ENCODE measurements around the gene GAB2.
"Not testable (repeated sequence)": the region's sequence is repeated elsewhere in the genome, so short reads cannot be mapped to it uniquely, and the experiment has no call there.

Gene GAB2

GRCh38 chr11:78271801-78272200, 145.8 kb downstream of the GAB2 start:
- not testable (repeated sequence) for H3K36me3 ChIP-seq (ENCODE audit: control insufficient read depth, insufficient read depth, low read length); H3K9me3 ChIP-seq (ENCODE audit: control insufficient read depth, low read length); H3K4me3 ChIP-seq (ENCODE audit: low read length); H3K27me3 ChIP-seq (ENCODE audit: control insufficient read depth, insufficient read depth, low read length); H3K9ac ChIP-seq (ENCODE audit: low read length); H3K4me1 ChIP-seq (ENCODE audit: control insufficient read depth, insufficient read depth, low read length)

- H3K36me3 ChIP-seq (ENCODE audit: control insufficient read depth, insufficient read depth, low read length) = no peaks in the 10 kb centered on the region
Measured at GRCh38 chr11:78270971-78271370, 146.6 kb downstream of the GAB2 start.

GRCh38 chr11:78269806-78270205, 147.8 kb downstream of the GAB2 start:
- no peak overlapping the region for H3K4me3 ChIP-seq (ENCODE audit: low read length)
- H3K36me3 ChIP-seq (ENCODE audit: control insufficient read depth, insufficient read depth, low read length) = no peaks in the 10 kb centered on the region
- H3K27me3 ChIP-seq (ENCODE audit: control insufficient read depth, insufficient read depth, low read length) = no peaks in the 10 kb centered on the region
- no peaks in the 10 kb centered on the region for H3K4me1 ChIP-seq (ENCODE audit: control insufficient read depth, insufficient read depth, low read length)
- no peak overlapping the region for H3K9ac ChIP-seq (ENCODE audit: low read length)
- H3K9me3 ChIP-seq (ENCODE audit: control insufficient read depth, low read length) = no peaks in the 10 kb centered on the region

More at GRCh38 chr11:78270971-78271370, 146.6 kb downstream of the GAB2 start:
- H3K9ac ChIP-seq (ENCODE audit: low read length) = no peak overlapping the region
- no peak overlapping the region for H3K4me3 ChIP-seq (ENCODE audit: low read length)
- no peaks in the 10 kb centered on the region for H3K27me3 ChIP-seq (ENCODE audit: control insufficient read depth, insufficient read depth, low read length)
- H3K9me3 ChIP-seq (ENCODE audit: control insufficient read depth, low read length) = no peaks in the 10 kb centered on the region
- H3K4me1 ChIP-seq (ENCODE audit: control insufficient read depth, insufficient read depth, low read length) = no peaks in the 10 kb centered on the region

- no peaks in the 10 kb centered on the region for H3K27me3 ChIP-seq (ENCODE audit: control insufficient read depth, insufficient read depth, low read length)
Measured at GRCh38 chr11:78268591-78269410, 148.8 kb downstream of the GAB2 start.

GRCh38 chr11:78266451-78266850, 151.2 kb downstream of the GAB2 start:
- H3K4me1 ChIP-seq (ENCODE audit: control insufficient read depth, insufficient read depth, low read length) = no peaks in the 10 kb centered on the region
- H3K9ac ChIP-seq (ENCODE audit: low read length) = no peak overlapping the region
- no peaks in the 10 kb centered on the region for H3K27me3 ChIP-seq (ENCODE audit: control insufficient read depth, insufficient read depth, low read length)
- no peaks in the 10 kb centered on the region for H3K36me3 ChIP-seq (ENCODE audit: control insufficient read depth, insufficient read depth, low read length)
- no peaks in the 10 kb centered on the region for H3K9me3 ChIP-seq (ENCODE audit: control insufficient read depth, low read length)
- H3K4me3 ChIP-seq (ENCODE audit: low read length) = no peak overlapping the region

More at GRCh38 chr11:78268591-78269410, 148.8 kb downstream of the GAB2 start:
- Histone ChIP-seq H3K4me3 (ENCODE audit: low read length) (no peak overlapping the region), H3K9me3 (ENCODE audit: control insufficient read depth, low read length) (no peaks in the 10 kb centered on the region), H3K36me3 (ENCODE audit: control insufficient read depth, insufficient read depth, low read length) (no peaks in the 10 kb centered on the region), H3K9ac (ENCODE audit: low read length) (no peak overlapping the region), H3K4me1 (ENCODE audit: control insufficient read depth, insufficient read depth, low read length) (no peaks in the 10 kb centered on the region)

GRCh38 chr11:78265326-78265725, 152.3 kb downstream of the GAB2 start:
- H3K9me3 ChIP-seq (ENCODE audit: control insufficient read depth, low read length) = no peaks in the 10 kb centered on the region
- H3K4me1 ChIP-seq (ENCODE audit: control insufficient read depth, insufficient read depth, low read length) = no peaks in the 10 kb centered on the region
- H3K9ac ChIP-seq (ENCODE audit: low read length) = no peak overlapping the region
- no peak overlapping the region for H3K4me3 ChIP-seq (ENCODE audit: low read length)
- no peaks in the 10 kb centered on the region for H3K36me3 ChIP-seq (ENCODE audit: control insufficient read depth, insufficient read depth, low read length)
- no peaks in the 10 kb centered on the region for H3K27me3 ChIP-seq (ENCODE audit: control insufficient read depth, insufficient read depth, low read length)

- no peaks in the 10 kb centered on the region for H3K9me3 ChIP-seq (ENCODE audit: control insufficient read depth, low read length)
- no peak overlapping the region for H3K9ac ChIP-seq (ENCODE audit: low read length)
- no peaks in the 10 kb centered on the region for H3K36me3 ChIP-seq (ENCODE audit: control insufficient read depth, insufficient read depth, low read length)
- no peak overlapping the region for H3K4me3 ChIP-seq (ENCODE audit: low read length)
- peaks cover 5% of the 10 kb centered on the region for H3K4me1 ChIP-seq (ENCODE audit: control insufficient read depth, insufficient read depth, low read length)
- no peaks in the 10 kb centered on the region for H3K27me3 ChIP-seq (ENCODE audit: control insufficient read depth, insufficient read depth, low read length)
Measured at GRCh38 chr11:78262691-78263090, 154.9 kb downstream of the GAB2 start.

GRCh38 chr11:78262238-78262637, 155.4 kb downstream of the GAB2 start:
- no peaks in the 10 kb centered on the region for H3K27me3 ChIP-seq (ENCODE audit: control insufficient read depth, insufficient read depth, low read length)
- no peaks in the 10 kb centered on the region for H3K36me3 ChIP-seq (ENCODE audit: control insufficient read depth, insufficient read depth, low read length)
- H3K4me1 ChIP-seq (ENCODE audit: control insufficient read depth, insufficient read depth, low read length) = peaks cover 10% of the 10 kb centered on the region
- H3K4me3 ChIP-seq (ENCODE audit: low read length) = no peak overlapping the region
- no peaks in the 10 kb centered on the region for H3K9me3 ChIP-seq (ENCODE audit: control insufficient read depth, low read length)
- no peak overlapping the region for H3K9ac ChIP-seq (ENCODE audit: low read length)

GRCh38 chr11:78261828-78262227, 155.8 kb downstream of the GAB2 start:
- H3K27me3 ChIP-seq (ENCODE audit: control insufficient read depth, insufficient read depth, low read length) = no peaks in the 10 kb centered on the region

GRCh38 chr11:78261367-78261766, 156.3 kb downstream of the GAB2 start:
- H3K4me1 ChIP-seq (ENCODE audit: control insufficient read depth, insufficient read depth, low read length) = peaks cover 16% of the 10 kb centered on the region
- no peaks in the 10 kb centered on the region for H3K9me3 ChIP-seq (ENCODE audit: control insufficient read depth, low read length)
- H3K36me3 ChIP-seq (ENCODE audit: control insufficient read depth, insufficient read depth, low read length) = no peaks in the 10 kb centered on the region
- H3K27me3 ChIP-seq (ENCODE audit: control insufficient read depth, insufficient read depth, low read length) = no peaks in the 10 kb centered on the region
- no peak overlapping the region for H3K4me3 ChIP-seq (ENCODE audit: low read length)
- H3K9ac ChIP-seq (ENCODE audit: low read length) = no peak overlapping the region

More at GRCh38 chr11:78261828-78262227, 155.8 kb downstream of the GAB2 start:
- peaks cover 12% of the 10 kb centered on the region for H3K4me1 ChIP-seq (ENCODE audit: control insufficient read depth, insufficient read depth, low read length)
- no peak overlapping the region for H3K4me3 ChIP-seq (ENCODE audit: low read length)
- H3K36me3 ChIP-seq (ENCODE audit: control insufficient read depth, insufficient read depth, low read length) = no peaks in the 10 kb centered on the region
- no peak overlapping the region for H3K9ac ChIP-seq (ENCODE audit: low read length)
- no peaks in the 10 kb centered on the region for H3K9me3 ChIP-seq (ENCODE audit: control insufficient read depth, low read length)

- peaks cover 19% of the 10 kb centered on the region for H3K4me1 ChIP-seq (ENCODE audit: control insufficient read depth, insufficient read depth, low read length)
- no peaks in the 10 kb centered on the region for H3K27me3 ChIP-seq (ENCODE audit: control insufficient read depth, insufficient read depth, low read length)
- no peaks in the 10 kb centered on the region for H3K9me3 ChIP-seq (ENCODE audit: control insufficient read depth, low read length)
- H3K9ac ChIP-seq (ENCODE audit: low read length) = no peak overlapping the region
- H3K4me3 ChIP-seq (ENCODE audit: low read length) = no peak overlapping the region
- H3K36me3 ChIP-seq (ENCODE audit: control insufficient read depth, insufficient read depth, low read length) = no peaks in the 10 kb centered on the region
Measured at GRCh38 chr11:78259777-78260487, 157.7 kb downstream of the GAB2 start.

- Histone ChIP-seq H3K9me3 (ENCODE audit: control insufficient read depth, low read length) (no peaks in the 10 kb centered on the region), H3K4me1 (ENCODE audit: control insufficient read depth, insufficient read depth, low read length) (peaks cover 19% of the 10 kb centered on the region), H3K4me3 (ENCODE audit: low read length) (no peak overlapping the region), H3K36me3 (ENCODE audit: control insufficient read depth, insufficient read depth, low read length) (no peaks in the 10 kb centered on the region), H3K9ac (ENCODE audit: low read length) (no peak overlapping the region), H3K27me3 (ENCODE audit: control insufficient read depth, insufficient read depth, low read length) (no peaks in the 10 kb centered on the region)
Measured at GRCh38 chr11:78257654-78258053, 160.0 kb downstream of the GAB2 start.
